Measurements from ENCODE around the gene UBQLN4. TPM values are rescaled to one million over a fixed set of nuclear protein-coding genes. Genes with fewer than 3 reads are reported as not detected.

UBQLN4 gene
- total and polyA plus RNA-seq, 2 of the 4 experiments (the other 2 are of a cell fraction): 8.8 to 21.6 TPM

GRCh38 chr1:156097499-156098178 lies 44.0 kb upstream of the UBQLN4 start (continued):
- TF ChIP-seq SMC3 (IDR thresholded peaks at IDR 0.05; ENCODE audit: low read depth, low read length): no peak
- TF ChIP-seq FOS (IDR thresholded peaks at IDR 0.05; ENCODE audit: low read depth, low read length): no peak

GRCh38 chr1:156096640-156097391 lies 43.2 kb upstream of the UBQLN4 start:
- BruUV-seq (replicated peaks): no TSS peak
- Histone ChIP-seq H3K14ac (replicated peaks; ENCODE audit: low read depth, low read length) (peak overlapping the region; percentile 83), H3K36me3 (ENCODE audit: control insufficient read depth, insufficient read depth, low read length) (peaks cover 6% of the 10 kb centered on the region; the same call in 1 of the 2 replicates), H4K8ac (ENCODE audit: low read depth in 2 of 2, low read length in 2 of 2) (peak overlapping the region; percentile 93), H3K9ac (ENCODE audit: low read depth, low read length) (peak overlapping the region; percentile 21), H2AK5ac (ENCODE audit: low read depth, low read length) (peak overlapping the region; percentile 97), H3K9me3 (ENCODE audit: control insufficient read depth, insufficient read depth, low read length) (no peaks in the 10 kb centered on the region), H3K27ac (ENCODE audit: insufficient read depth, low read length) (peak overlapping the region; percentile 73), H3K4me2 (ENCODE audit: low read depth, low read length) (no peak overlapping the region), H4K91ac (ENCODE audit: insufficient read depth, low read depth, low read length) (peak overlapping the region; percentile 98), H3K23ac (ENCODE audit: low read depth, low read length) (peak overlapping the region; percentile 44; the same call in 1 of the 2 replicates), H3K27me3 (ENCODE audit: control insufficient read depth, insufficient read depth, low read length) (no peaks in the 10 kb centered on the region), H3K4ac (ENCODE audit: low read depth, low read length) (peak overlapping the region; percentile 97), H2BK5ac (ENCODE audit: low read depth, low read length, poor library complexity, severe bottlenecking) (peak overlapping the region; percentile 76), H3K4me1 (ENCODE audit: control insufficient read depth, insufficient read depth, low read length) (peaks cover 9% of the 10 kb centered on the region), H2AFZ (replicated peaks; ENCODE audit: low read length, poor library complexity) (peak overlapping the region; percentile 88), H3K79me1 (ENCODE audit: low read depth in 1 of 2, low read length in 2 of 2) (peaks cover 11 to 55% of the 10 kb centered on the region in 2 experiments), H2AK9ac (replicated peaks; ENCODE audit: low read depth, low read length, poor library complexity) (peak overlapping the region; percentile 98), H2BK120ac (ENCODE audit: low read depth, low read length) (peak overlapping the region; percentile 90), H4K20me1 (ENCODE audit: insufficient read depth, low read length) (no peaks in the 10 kb centered on the region), H2BK15ac (ENCODE audit: low read depth, low read length) (peak overlapping the region; percentile 92), H3K9me1 (ENCODE audit: insufficient read depth, low read length) (peaks cover 15% of the 10 kb centered on the region), H4K5ac (ENCODE audit: low read depth, low read length) (peak overlapping the region; percentile 81), H2BK20ac (ENCODE audit: low read depth, low read length) (peak overlapping the region; percentile 92), H3K56ac (ENCODE audit: extremely low read depth, insufficient read depth, low read length) (peak overlapping the region; percentile 77), H3K4me3 (ENCODE audit: insufficient read depth, low read depth, low read length) (no peak overlapping the region), H3K18ac (ENCODE audit: low read depth, low read length) (peak overlapping the region; percentile 36)
- DNase-seq (peak; percentile 78), ATAC-seq (ENCODE audit: low read depth) (peak; percentile 99)
- WGBS, 2 experiments (ENCODE audit: extremely low coverage in 2 of 2, insufficient read length in 1 of 2): 52% methylated on average over 3 of the region's 14 CpGs; no CpG with 5 or more reads in 1 of the 2 experiments
- in situ Hi-C loops (cut with MboI; ENCODE audit: low sequenced_read_pairs): loop anchor here (5.0 kb wide), 2 partner anchors 35 to 220 kb away; no protein-coding TSS in a partner anchor
- ChIA-PET CTCF (interaction anchor here (0.7 to 5.6 kb wide), 12 partner anchors 16 to 130 kb away, joined by 3 to 64 read pairs (median 4); partner anchors contain the start of genes LMNA and PMF1), POLR2A (ENCODE audit: unreplicated experiment) (no interaction called here)
- intact Hi-C loops (cut with micrococcal nuclease): loop anchor here (1.0 to 10.0 kb wide), 4 partner anchors 33 to 218 kb away; no protein-coding TSS in a partner anchor
- dilution Hi-C loops (cut with HindIII; ENCODE audit: low sequenced_read_pairs, unreplicated experiment): no loop called here
- TF ChIP-seq BHLHE40 (IDR thresholded peaks at IDR 0.05; ENCODE audit: low read depth, low read length) (peak; percentile 3; the same call in 1 of the 2 replicates), CTCF (conservative IDR thresholded peaks at IDR 0.05; ENCODE audit: low read depth, low read length) (peak; percentile 98), ELK1 (IDR thresholded peaks at IDR 0.05; ENCODE audit: borderline replicate concordance, low read depth, low read length) (no peak), MAFK (IDR thresholded peaks at IDR 0.05; ENCODE audit: low read depth, low read length) (no peak), RCOR1 (IDR thresholded peaks at IDR 0.05; ENCODE audit: insufficient replicate concordance, low read length) (no peak), POLR2A (IDR thresholded peaks at IDR 0.05; ENCODE audit: low read depth, low read length) (peak; percentile 43; the same call in 1 of the 2 replicates), MAZ (IDR thresholded peaks at IDR 0.05; ENCODE audit: borderline replicate concordance, low read depth, low read length) (peak; percentile 81; the same call in 1 of the 2 replicates), SMC3 (IDR thresholded peaks at IDR 0.05; ENCODE audit: low read depth, low read length) (peak; percentile 99), MXI1 (IDR thresholded peaks at IDR 0.05; ENCODE audit: borderline replicate concordance, low read depth, low read length) (0 out of 2 replicates have a peak, but pooled peaks have one; percentile 23), CEBPB (IDR thresholded peaks at IDR 0.05; ENCODE audit: low read depth, low read length) (no peak)
